HepG2 (cell line): ENCODE data around the gene HDLBP. TPM values are rescaled to one million over a fixed set of nuclear protein-coding genes. Genes with fewer than 3 reads are reported as not detected.
A peak's percentile ranks its signal among the peaks of the same experiment; 100 is the strongest.

Experiments used
- ATAC-seq: fragments of 200-7000 bp; cut with Tn5 transposase; 3 replicates; pipeline ENCODE4 v1.9.1; 2020; ENCODE audit warnings: mild to moderate bottlenecking, moderate library complexity
- BruUV-seq: library from RNA; stranded (reverse); fragments of 400-500 nt; replicated peaks from 2 replicates; lab custom pipeline; 2021; lab: Mats Ljungman, UMichigan
- CTCF ChIA-PET: fragments of 300-600 bp; formaldehyde crosslinking; extraction: SDS; loops from one replicate; lab custom pipeline; 2021; ENCODE audit warnings: low total read pairs, inconsistent platforms, low intra/inter-chr PET ratio; lab: Yijun Ruan, JAX
- POLR2A ChIA-PET: fragments of 350-600 bp; sonication (Branson Sonifier 250); formaldehyde crosslinking; loops from one replicate; lab custom pipeline; 2020; ENCODE audit warnings: antibody characterized with exemption, inconsistent platforms; lab: Yijun Ruan, JAX
- DNase-seq: peaks from one replicate; pipeline ENCODE4 v3.0.0-alpha.2; 2015; ENCODE audit warnings: low spot score
- FAIRE-seq: peaks from 3 replicates; lab custom pipeline; 2011; peaks lifted over from hg19 to GRCh38; lab: Jason Lieb, UNC
- H2AFZ ChIP-seq: one replicate; pipeline ENCODE4 v1.6.1; 2011; ENCODE audit warnings: low read length, inconsistent platforms
- H3K27ac ChIP-seq: fragments of 300-600 bp; 3 replicates; pipeline ENCODE4 v1.8.0; 2011; ENCODE audit warnings: mixed run types, mild to moderate bottlenecking, mixed read lengths, low read length, inconsistent platforms; ENCODE audit not compliant: insufficient read depth; ENCODE audit errors: extremely low read length
- H3K27me3 ChIP-seq, 2 experiments: fragments of 200-600 bp in 1 of 2; 2 replicates in 1 of 2; 3 replicates in 1 of 2; pipeline versions ENCODE4 v1.6.0 to v1.8.0; 2011; ENCODE audit warnings: low read length in 2 of 2, mild to moderate bottlenecking in 2 of 2, moderate library complexity in 2 of 2, inconsistent platforms in 1 of 2; ENCODE audit not compliant: insufficient read depth in 2 of 2, control insufficient read depth in 1 of 2
- H3K36me3 ChIP-seq, 2 experiments: fragments of 200-600 bp in 1 of 2; replicated peaks in 1 of 2; 2 replicates in 1 of 2; 3 replicates in 1 of 2; pipeline versions ENCODE4 v1.5.1 to v1.8.0; 2011; ENCODE audit warnings: low read length in 2 of 2, inconsistent platforms in 1 of 2; ENCODE audit not compliant: insufficient read depth in 2 of 2, control insufficient read depth in 1 of 2
- H3K4me1 ChIP-seq: 2 replicates; pipeline ENCODE4 v1.5.1; 2012; ENCODE audit warnings: low read length, inconsistent platforms; ENCODE audit not compliant: insufficient read depth
- H3K4me2 ChIP-seq: 2 replicates; pipeline ENCODE4 v1.6.0; 2011; ENCODE audit warnings: low read depth, low read length, inconsistent platforms
- H3K4me3 ChIP-seq, 3 experiments: fragments of 200-600 bp in 1 of 3; sonication (generic), shearing (Covaris generic) in 1 of 3; replicated peaks in 1 of 3; 2 replicates each; pipeline ENCODE4 v1.5.1; 2011 to 2016; ENCODE audit warnings: low read length in 3 of 3, inconsistent platforms in 2 of 3, low read depth in 2 of 3, mild to moderate bottlenecking in 2 of 3, control low read depth in 1 of 3, mixed read lengths in 1 of 3; ENCODE audit not compliant: insufficient read depth in 1 of 3
- H3K79me2 ChIP-seq: one replicate; pipeline ENCODE4 v1.6.1; 2011; ENCODE audit warnings: low read length, inconsistent platforms; ENCODE audit not compliant: insufficient read depth
- H3K9ac ChIP-seq: 2 replicates; pipeline ENCODE4 v1.6.0; 2011; ENCODE audit warnings: mild to moderate bottlenecking, low read depth, low read length, inconsistent platforms; ENCODE audit not compliant: insufficient read depth
- H3K9me3 ChIP-seq: 2 replicates; pipeline ENCODE4 v1.5.1; 2012; ENCODE audit warnings: mild to moderate bottlenecking, low read length
- H4K20me1 ChIP-seq: 2 replicates; pipeline ENCODE4 v1.6.0; 2011; ENCODE audit warnings: inconsistent platforms, mild to moderate bottlenecking, low read length, moderate library complexity; ENCODE audit not compliant: insufficient read depth
- DMAP1 ChIP-seq: IDR thresholded peaks from 2 replicates; pipeline ENCODE4 v1.6.1; 2016
- MED8 ChIP-seq: sonication (generic); formaldehyde crosslinking; IDR thresholded peaks from 2 replicates; pipeline ENCODE4 v1.8.1; 2023; ENCODE audit warnings: mild to moderate bottlenecking, missing genetic modification reagents; ENCODE audit not compliant: insufficient replicate concordance
- MTF2 ChIP-seq: sonication (generic); formaldehyde crosslinking; IDR thresholded peaks from 2 replicates; pipeline ENCODE4 v1.5.0; 2020; ENCODE audit warnings: missing genetic modification reagents, borderline replicate concordance
- POGK ChIP-seq: sonication (generic); formaldehyde crosslinking; conservative IDR thresholded peaks from 2 replicates; pipeline ENCODE4 v1.8.0; 2022; ENCODE audit warnings: mild to moderate bottlenecking, moderate library complexity, missing genetic modification reagents
- SAP130 ChIP-seq: IDR thresholded peaks from 2 replicates; pipeline ENCODE4 v1.6.1; 2016; ENCODE audit warnings: low read depth
- STAG1 ChIP-seq: sonication (generic); formaldehyde crosslinking; IDR thresholded peaks from 2 replicates; pipeline ENCODE4 v1.4.0; 2020; ENCODE audit warnings: missing genetic modification reagents
- THAP11 ChIP-seq: IDR thresholded peaks from 2 replicates; pipeline ENCODE4 v1.6.1; 2016; ENCODE audit warnings: missing biosample characterization, missing genetic modification reagents
- ZNF143 ChIP-seq: sonication (generic); formaldehyde crosslinking; IDR thresholded peaks from 2 replicates; pipeline ENCODE4 v1.4.0; 2020; ENCODE audit warnings: missing genetic modification reagents
- ZNF329 ChIP-seq: sonication (generic); formaldehyde crosslinking; IDR thresholded peaks from 2 replicates; pipeline ENCODE4 v1.9.0; 2021; ENCODE audit warnings: low read depth, mild to moderate bottlenecking, missing genetic modification reagents
- ZNF556 ChIP-seq: sonication (generic); formaldehyde crosslinking; IDR thresholded peaks from 2 replicates; pipeline ENCODE4 v1.4.0; 2020; ENCODE audit warnings: mild to moderate bottlenecking, missing genetic modification reagents, borderline replicate concordance
- ZNF570 ChIP-seq: sonication (generic); formaldehyde crosslinking; IDR thresholded peaks from 2 replicates; pipeline ENCODE4 v1.4.0; 2020; ENCODE audit warnings: mild to moderate bottlenecking, missing genetic modification reagents, borderline replicate concordance
- ZNF703 ChIP-seq: sonication (generic); formaldehyde crosslinking; IDR thresholded peaks from 2 replicates; pipeline ENCODE4 v1.5.1; 2020; ENCODE audit warnings: missing genetic modification reagents, mild to moderate bottlenecking, moderate library complexity, borderline replicate concordance
- ZNF841 ChIP-seq: sonication (generic); formaldehyde crosslinking; IDR thresholded peaks from 2 replicates; pipeline ENCODE4 v1.8.1; 2023; ENCODE audit warnings: missing genetic modification reagents, borderline replicate concordance
- ZSCAN29 ChIP-seq: sonication (generic); formaldehyde crosslinking; conservative IDR thresholded peaks from 2 replicates; pipeline ENCODE4 v1.4.0; 2020; ENCODE audit warnings: mild to moderate bottlenecking, missing genetic modification reagents
- WGBS: methylation state at CpG from one replicate; pipeline ENCODE4 v1.1.6; 2017; ENCODE audit warnings: low lambda C conversion rate; 5-methylcytosine and 5-hydroxymethylcytosine counted together
- in situ Hi-C: cut with HindIII; loops from 2 replicates; pipeline ENCODE4 v1.10.0; 2017; ENCODE audit warnings: low pct_unique_long_range_greater_than_20kb; ENCODE audit not compliant: extremely low pct_ligation_motif_present
- intact Hi-C: fragments of 100-400 bp; cut with micrococcal nuclease; formaldehyde crosslinking; loops from one replicate; pipeline ENCODE4 v1.10.0; 2022; ENCODE audit not compliant: unreplicated experiment
- polyA plus RNA-seq, 8 experiments: library from polyadenylated mRNA; depleted of rRNA in 3 of 8; stranded (reverse) in 7 of 8; unstranded in 1 of 8; fragments of >200 nt; fragmentation: Illumina TruSeq in 4 of 8; extraction: Trizol in 4 of 8; gene quantifications; 2 replicates each; pipeline versions ENCODE4 v1.2.1 to v1.2.3, GENCODE V29; 2011 to 2016; ENCODE audit warnings: low read depth in 4 of 8, missing spikeins in 1 of 8, mixed read lengths in 1 of 8; ENCODE audit not compliant: insufficient read depth in 1 of 8
- total RNA-seq, 5 experiments: library from RNA; depleted of rRNA; stranded (reverse); fragments of >200 nt; fragmentation: Illumina TruSeq; extraction: Trizol; gene quantifications; 2 replicates each; pipeline ENCODE4 v1.2.3, GENCODE V29; 2016; ENCODE audit warnings: low read depth in 1 of 5
- TF ChIP-seq, protein P1 (sequence below): sonication (generic); formaldehyde crosslinking; IDR thresholded peaks from 2 replicates; pipeline ENCODE4 v1.4.0; 2020; ENCODE audit warnings: mild to moderate bottlenecking, low read depth, missing genetic modification reagents
- TF ChIP-seq, protein P2 (sequence below): sonication (generic); formaldehyde crosslinking; IDR thresholded peaks from 2 replicates; pipeline ENCODE4 v1.5.1; 2020; ENCODE audit warnings: mild to moderate bottlenecking, missing genetic modification reagents

Gene HDLBP
- total and polyA plus RNA-seq, 2 of the 13 experiments (the other 11 are each of a cell fraction or from before 2014, with no cell fraction given), result 464 to 707 TPM

- ATAC-seq, result peak; percentile 75
- H3K9me3 ChIP-seq, result no peaks in the 10 kb centered on the region
- FAIRE-seq, result no peak
- ChIA-PET POLR2A (interaction anchor here (0.7 to 2.2 kb wide), 8 partner anchors 16 to 656 kb away, joined by 3 to 9 read pairs (median 4); partner anchors contain the start of genes DTYMK, MTERF4 and PASK), CTCF (no interaction called here)
- H4K20me1 ChIP-seq, result peaks cover 3% of the 10 kb centered on the region; the same call in 1 of the 2 replicates
- peaks cover 32% of the 10 kb centered on the region for H3K79me2 ChIP-seq
- no peaks in the 10 kb centered on the region for H3K36me3 ChIP-seq
- in situ Hi-C loops, result loop anchor here (5.0 to 25.0 kb wide), 2 partner anchors 125 to 655 kb away; partner anchors contain the start of genes ANKMY1, DUSP28 and RNPEPL1
- H2AFZ ChIP-seq, result no peak overlapping the region
- H3K27me3 ChIP-seq, result peaks cover 4 to 21% of the 10 kb centered on the region in 2 experiments; a peak in 3 of 5 replicates
- intact Hi-C loops, result loop anchor here (1.0 kb wide), 1 partner anchor 67 kb away; the partner anchor contains the start of gene PPP1R7
- WGBS, result under 1% methylated on average over 23 of the region's 77 CpGs
- peak overlapping the region; percentile 79 for H3K27ac ChIP-seq
- H3K4me1 ChIP-seq, result peaks cover 64% of the 10 kb centered on the region
- H3K4me2 ChIP-seq, result peak overlapping the region; percentile 73
- peak overlapping the region; percentile 79 for H3K9ac ChIP-seq
- H3K4me3 ChIP-seq, result peak overlapping the region; percentile 50 to 76 (median 74)
- peak; percentile 80 for DNase-seq
- TSS peak; percentile 74 for BruUV-seq
- TF ChIP-seq ZNF143 (CRISPR knock-in tag) (peak; percentile 15; the same call in 1 of the 2 replicates), ZNF703 (CRISPR knock-in tag) (peak; percentile 53; the same call in 1 of the 2 replicates), MED8 (CRISPR knock-in tag) (peak; percentile 83), ZSCAN29 (no peak), THAP11 (peak; percentile 68), SAP130 (CRISPR knock-in tag) (peak; percentile 88), MTF2 (CRISPR knock-in tag) (peak; percentile 65; the same call in 1 of the 2 replicates), ZNF841 (CRISPR knock-in tag) (peak; percentile 48; the same call in 1 of the 2 replicates), POGK (peak; percentile 95), ZNF556 (CRISPR knock-in tag) (peak; percentile 79), ZNF570 (CRISPR knock-in tag) (no peak; the same call in 1 of the 2 replicates), DMAP1 (CRISPR knock-in tag) (peak; percentile 91), STAG1 (peak; percentile 35), ZNF329 (CRISPR knock-in tag) (peak; percentile 71; the same call in 1 of the 2 replicates)
- TF ChIP-seq, protein P1, sequence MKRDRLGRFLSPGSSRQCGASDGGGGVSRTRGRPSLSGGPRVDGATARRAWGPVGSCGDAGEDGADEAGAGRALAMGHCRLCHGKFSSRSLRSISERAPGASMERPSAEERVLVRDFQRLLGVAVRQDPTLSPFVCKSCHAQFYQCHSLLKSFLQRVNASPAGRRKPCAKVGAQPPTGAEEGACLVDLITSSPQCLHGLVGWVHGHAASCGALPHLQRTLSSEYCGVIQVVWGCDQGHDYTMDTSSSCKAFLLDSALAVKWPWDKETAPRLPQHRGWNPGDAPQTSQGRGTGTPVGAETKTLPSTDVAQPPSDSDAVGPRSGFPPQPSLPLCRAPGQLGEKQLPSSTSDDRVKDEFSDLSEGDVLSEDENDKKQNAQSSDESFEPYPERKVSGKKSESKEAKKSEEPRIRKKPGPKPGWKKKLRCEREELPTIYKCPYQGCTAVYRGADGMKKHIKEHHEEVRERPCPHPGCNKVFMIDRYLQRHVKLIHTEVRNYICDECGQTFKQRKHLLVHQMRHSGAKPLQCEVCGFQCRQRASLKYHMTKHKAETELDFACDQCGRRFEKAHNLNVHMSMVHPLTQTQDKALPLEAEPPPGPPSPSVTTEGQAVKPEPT (CRISPR knock-in tag), result peak; percentile 88
- TF ChIP-seq, protein P2, sequence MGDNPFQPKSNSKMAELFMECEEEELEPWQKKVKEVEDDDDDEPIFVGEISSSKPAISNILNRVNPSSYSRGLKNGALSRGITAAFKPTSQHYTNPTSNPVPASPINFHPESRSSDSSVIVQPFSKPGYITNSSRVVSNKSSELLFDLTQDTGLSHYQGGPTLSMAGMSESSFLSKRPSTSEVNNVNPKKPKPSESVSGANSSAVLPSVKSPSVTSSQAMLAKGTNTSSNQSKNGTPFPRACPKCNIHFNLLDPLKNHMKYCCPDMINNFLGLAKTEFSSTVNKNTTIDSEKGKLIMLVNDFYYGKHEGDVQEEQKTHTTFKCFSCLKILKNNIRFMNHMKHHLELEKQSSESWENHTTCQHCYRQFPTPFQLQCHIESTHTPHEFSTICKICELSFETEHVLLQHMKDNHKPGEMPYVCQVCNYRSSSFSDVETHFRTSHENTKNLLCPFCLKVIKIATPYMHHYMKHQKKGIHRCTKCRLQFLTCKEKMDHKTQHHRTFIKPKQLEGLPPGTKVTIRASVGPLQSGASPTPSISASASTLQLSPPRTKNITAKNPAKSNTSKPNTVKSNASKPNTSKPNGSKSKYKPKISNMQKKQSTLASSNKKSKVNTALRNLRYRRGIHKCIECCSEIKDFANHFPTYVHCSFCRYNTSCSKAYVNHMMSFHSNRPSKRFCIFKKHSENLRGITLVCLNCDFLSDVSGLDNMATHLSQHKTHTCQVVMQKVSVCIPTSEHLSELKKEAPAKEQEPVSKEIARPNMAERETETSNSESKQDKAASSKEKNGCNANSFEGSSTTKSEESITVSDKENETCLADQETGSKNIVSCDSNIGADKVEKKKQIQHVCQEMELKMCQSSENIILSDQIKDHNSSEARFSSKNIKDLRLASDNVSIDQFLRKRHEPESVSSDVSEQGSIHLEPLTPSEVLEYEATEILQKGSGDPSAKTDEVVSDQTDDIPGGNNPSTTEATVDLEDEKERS (CRISPR knock-in tag), result peak; percentile 23; the same call in 1 of the 2 replicates
Observed at GRCh38 chr2:241217320-241218031, 98.0 kb downstream of the HDLBP start.
